OCI-LY7 (cell line): ENCODE results near the gene VSNL1. TPM values are rescaled to one million over a fixed set of nuclear protein-coding genes. Genes with fewer than 3 reads are reported as not detected.

Source experiments
- BruUV-seq: library from RNA; stranded (reverse); fragments of 400-500 nt; replicated peaks from 2 replicates; lab custom pipeline; 2021; lab: Mats Ljungman, UMichigan
- CTCF ChIA-PET: fragments of 300-600 bp; sonication (Branson Sonifier 250); formaldehyde crosslinking; loops from one replicate; lab custom pipeline; 2022; ENCODE audit warnings: antibody characterized with exemption; ENCODE audit not compliant: unreplicated experiment; lab: Charles Lee
- POLR2A ChIA-PET: fragments of 300-600 bp; sonication (Branson Sonifier 250); formaldehyde crosslinking; loops from one replicate; lab custom pipeline; 2022; ENCODE audit warnings: antibody characterized with exemption; lab: Charles Lee
- DNase-seq: peaks from one replicate; pipeline ENCODE4 v3.0.0-alpha.2; 2015; ENCODE audit warnings: low spot score
- H2AFZ ChIP-seq: fragments of 200-600 bp; sonication (generic), shearing (Covaris generic); 2 replicates; pipeline ENCODE4 v1.6.1; 2014; ENCODE audit warnings: mild to moderate bottlenecking, antibody characterized with exemption, low read length, moderate library complexity
- H3K27ac ChIP-seq: fragments of 200-600 bp; sonication (generic); 2 replicates; pipeline ENCODE4 v1.5.1; 2014; ENCODE audit warnings: mixed run types, low read depth, mild to moderate bottlenecking, moderate library complexity, low read length, inconsistent platforms; ENCODE audit not compliant: poor library complexity, severe bottlenecking
- H3K36me3 ChIP-seq: fragments of 200-600 bp; sonication (generic); 2 replicates; pipeline ENCODE4 v1.6.1; 2014; ENCODE audit warnings: mild to moderate bottlenecking, antibody characterized with exemption, low read length, moderate library complexity, mixed read lengths; ENCODE audit not compliant: insufficient read depth
- H3K4me1 ChIP-seq: fragments of 200-600 bp; sonication (generic); 2 replicates; pipeline ENCODE4 v1.5.1; 2014; ENCODE audit warnings: mild to moderate bottlenecking, low read length; ENCODE audit not compliant: insufficient read depth, poor library complexity, severe bottlenecking
- H3K4me2 ChIP-seq: fragments of 200-600 bp; sonication (generic); 2 replicates; pipeline ENCODE4 v1.6.1; 2014; ENCODE audit warnings: mild to moderate bottlenecking, low read length
- H3K4me3 ChIP-seq: fragments of 200-600 bp; sonication (generic); 2 replicates; pipeline ENCODE4 v1.5.1; 2014; ENCODE audit warnings: mild to moderate bottlenecking, low read depth, low read length; ENCODE audit not compliant: poor library complexity, severe bottlenecking
- H3K79me2 ChIP-seq: fragments of 200-600 bp; sonication (generic); 2 replicates; pipeline ENCODE4 v1.6.1; 2016; ENCODE audit warnings: low read depth, mild to moderate bottlenecking, low read length, moderate library complexity, mixed read lengths; ENCODE audit not compliant: insufficient read depth
- H3K9me2 ChIP-seq: fragments of 200-600 bp; sonication (generic); 2 replicates; pipeline ENCODE4 v1.6.1; 2016; ENCODE audit warnings: mild to moderate bottlenecking, low read length, mixed read lengths; ENCODE audit not compliant: insufficient read depth
- H3K9me3 ChIP-seq: fragments of 200-600 bp; sonication (generic); 2 replicates; pipeline ENCODE4 v1.6.1; 2014; ENCODE audit warnings: mild to moderate bottlenecking, mixed run types, low read length, mixed read lengths
- H4K20me1 ChIP-seq: fragments of 200-600 bp; sonication (generic); 2 replicates; pipeline ENCODE4 v1.6.1; 2014; ENCODE audit warnings: mild to moderate bottlenecking, antibody characterized with exemption, low read length, moderate library complexity, mixed read lengths; ENCODE audit not compliant: insufficient read depth
- CTCF ChIP-seq: fragments of 200-600 bp; sonication (generic); conservative IDR thresholded peaks from 2 replicates; pipeline ENCODE4 v1.5.1; 2014; ENCODE audit warnings: mild to moderate bottlenecking, antibody characterized with exemption, low read length, moderate library complexity, mixed read lengths
- EZH2phosphoT487 ChIP-seq: fragments of 200-600 bp; sonication (generic); IDR thresholded peaks from 2 replicates; pipeline ENCODE4 v1.6.1; 2018; ENCODE audit warnings: low read depth, borderline replicate concordance, mild to moderate bottlenecking, mixed run types, antibody characterized with exemption, low read length, moderate library complexity, mixed read lengths
- intact Hi-C: fragments of 100-400 bp; cut with micrococcal nuclease; formaldehyde crosslinking; loops from one replicate; pipeline ENCODE4 v1.10.0; 2022; ENCODE audit not compliant: unreplicated experiment
- total RNA-seq, 2 experiments: library from RNA; depleted of rRNA in 1 of 2; stranded (reverse); fragments of >200 nt in 1 of 2; shearing (Covaris generic) in 1 of 2; gene quantifications; 2 replicates each; pipeline ENCODE4 v1.2.3, GENCODE V29; 2014 to 2022

The VSNL1 gene
- total RNA-seq, 2 experiments from 2014 or later: not detected

GRCh38 chr2:17616405-17616804 lies 75.9 kb downstream of the VSNL1 start:
- ChIA-PET POLR2A (no interaction called here), CTCF (no interaction called here)
- no peak overlapping the region for H3K4me3 ChIP-seq
- no peaks in the 10 kb centered on the region for H3K9me2 ChIP-seq
- H3K27ac ChIP-seq: no peak overlapping the region
- no TSS peak for BruUV-seq
- no peaks in the 10 kb centered on the region for H4K20me1 ChIP-seq
- TF ChIP-seq CTCF: no peak
- TF ChIP-seq EZH2phosphoT487: no peak
- no peak overlapping the region for H3K4me2 ChIP-seq
- H3K4me1 ChIP-seq: no peaks in the 10 kb centered on the region
- H3K9me3 ChIP-seq: no peaks in the 10 kb centered on the region
- intact Hi-C loops: no loop called here
- H3K79me2 ChIP-seq: no peaks in the 10 kb centered on the region
- no peaks in the 10 kb centered on the region for H3K36me3 ChIP-seq
- no peak overlapping the region for H2AFZ ChIP-seq
- no peak for DNase-seq

GRCh38 chr2:17617516-17617915 lies 77.0 kb downstream of the VSNL1 start:
- Histone ChIP-seq H2AFZ (no peak overlapping the region), H3K27ac (no peak overlapping the region), H4K20me1 (no peaks in the 10 kb centered on the region), H3K4me1 (no peaks in the 10 kb centered on the region), H3K4me2 (no peak overlapping the region), H3K79me2 (no peaks in the 10 kb centered on the region), H3K9me2 (no peaks in the 10 kb centered on the region), H3K4me3 (no peak overlapping the region), H3K9me3 (no peaks in the 10 kb centered on the region), H3K36me3 (no peaks in the 10 kb centered on the region)
- BruUV-seq: no TSS peak
- no peak for DNase-seq
- ChIA-PET POLR2A (interaction anchor here (0.7 kb wide), 1 partner anchor 345 kb away, joined by 3 read pairs; no protein-coding TSS in a partner anchor), CTCF (interaction anchor here (0.6 kb wide), 1 partner anchor 170 kb away, joined by 4 read pairs; no protein-coding TSS in a partner anchor)
- TF ChIP-seq CTCF (no peak), EZH2phosphoT487 (no peak)
- intact Hi-C loops: no loop called here

- intact Hi-C loops: no loop called here
- H3K9me2 ChIP-seq: no peaks in the 10 kb centered on the region
- no peaks in the 10 kb centered on the region for H3K9me3 ChIP-seq
- POLR2A ChIA-PET: no interaction called here
- H3K4me2 ChIP-seq: no peak overlapping the region
- no peaks in the 10 kb centered on the region for H3K4me1 ChIP-seq
- H2AFZ ChIP-seq: no peak overlapping the region
- H3K36me3 ChIP-seq: no peaks in the 10 kb centered on the region
- BruUV-seq: no TSS peak
- no peak for DNase-seq
- CTCF ChIA-PET: no interaction called here
- no peak overlapping the region for H3K4me3 ChIP-seq
- TF ChIP-seq CTCF (no peak), EZH2phosphoT487 (no peak)
- no peaks in the 10 kb centered on the region for H4K20me1 ChIP-seq
- no peak overlapping the region for H3K27ac ChIP-seq
- H3K79me2 ChIP-seq: no peaks in the 10 kb centered on the region
These were observed 77.5 kb downstream of the VSNL1 start for GRCh38 chr2:17617955-17618354.
